Mesendoderm (in vitro differentiated cells): ENCODE results near the gene EPB41L5.

Experiments
- DNase-seq: peaks from one replicate; pipeline ENCODE4 v3.0.0; 2013
- H2AK5ac ChIP-seq: 2 replicates; pipeline ENCODE4 v1.6.1; 2013; ENCODE audit warnings: low read length, inconsistent platforms
- H2BK120ac ChIP-seq: 2 replicates; pipeline ENCODE4 v1.6.1; 2013; ENCODE audit warnings: low read depth, mild to moderate bottlenecking, low read length, moderate library complexity, mixed read lengths
- H2BK15ac ChIP-seq: replicated peaks from 2 replicates; pipeline ENCODE4 v1.6.1; 2013; ENCODE audit warnings: low read depth, mild to moderate bottlenecking, moderate library complexity
- H2BK5ac ChIP-seq: 2 replicates; pipeline ENCODE4 v1.6.1; 2013; ENCODE audit warnings: low read length, inconsistent platforms
- H3K18ac ChIP-seq: 2 replicates; pipeline ENCODE4 v1.6.1; 2013; ENCODE audit warnings: mild to moderate bottlenecking, low read length, mixed read lengths
- H3K23ac ChIP-seq: one replicate; pipeline ENCODE4 v1.6.1; 2013; ENCODE audit warnings: low read length
- H3K27ac ChIP-seq: 2 replicates; pipeline ENCODE4 v1.5.1; 2013; ENCODE audit warnings: low read depth, mild to moderate bottlenecking, inconsistent platforms, low read length, moderate library complexity
- H3K27me3 ChIP-seq: 2 replicates; pipeline ENCODE4 v1.6.1; 2013; ENCODE audit warnings: low read length, control low read depth, mild to moderate bottlenecking, inconsistent platforms; ENCODE audit not compliant: insufficient read depth, poor library complexity
- H3K36me3 ChIP-seq: 2 replicates; pipeline ENCODE4 v1.6.1; 2013; ENCODE audit warnings: low read length, inconsistent platforms; ENCODE audit not compliant: control insufficient read depth, insufficient read depth
- H3K4ac ChIP-seq: one replicate; pipeline ENCODE4 v1.6.1; 2013; ENCODE audit warnings: low read depth, mild to moderate bottlenecking, low read length, moderate library complexity
- H3K4me1 ChIP-seq: 2 replicates; pipeline ENCODE4 v1.6.1; 2013; ENCODE audit warnings: low read depth, low read length, inconsistent platforms; ENCODE audit not compliant: control insufficient read depth
- H3K4me2 ChIP-seq: 2 replicates; pipeline ENCODE4 v1.6.1; 2013; ENCODE audit warnings: low read length
- H3K4me3 ChIP-seq: 2 replicates; pipeline ENCODE4 v1.5.1; 2013; ENCODE audit warnings: mild to moderate bottlenecking, low read length
- H3K56ac ChIP-seq: one replicate; pipeline ENCODE4 v1.6.1; 2013; ENCODE audit warnings: low read length
- H3K79me1 ChIP-seq: 2 replicates; pipeline ENCODE4 v1.6.1; 2013; ENCODE audit warnings: low read length, inconsistent platforms
- H3K79me2 ChIP-seq: 2 replicates; pipeline ENCODE4 v1.6.1; 2013; ENCODE audit warnings: mild to moderate bottlenecking, low read length; ENCODE audit not compliant: control insufficient read depth, insufficient read depth
- H3K9ac ChIP-seq: 2 replicates; pipeline ENCODE4 v1.6.1; 2013; ENCODE audit warnings: low read length, inconsistent platforms
- H4K5ac ChIP-seq: one replicate; pipeline ENCODE4 v1.6.1; 2013; ENCODE audit warnings: low read length
- H4K8ac ChIP-seq: one replicate; pipeline ENCODE4 v1.6.1; 2013; ENCODE audit warnings: low read depth, mild to moderate bottlenecking, control low read depth, low read length, moderate library complexity
- WGBS: extraction: QIAGEN DNeasy Blood & Tissue Kit; methylation state at CpG from one replicate; pipeline ENCODE4 v1.1.7; 2013; ENCODE audit warnings: low lambda C conversion rate, missing lambda C conversion rate; ENCODE audit not compliant: insufficient coverage; ENCODE audit errors: extremely low coverage; 5-methylcytosine and 5-hydroxymethylcytosine counted together

The EPB41L5 gene

DNA sequence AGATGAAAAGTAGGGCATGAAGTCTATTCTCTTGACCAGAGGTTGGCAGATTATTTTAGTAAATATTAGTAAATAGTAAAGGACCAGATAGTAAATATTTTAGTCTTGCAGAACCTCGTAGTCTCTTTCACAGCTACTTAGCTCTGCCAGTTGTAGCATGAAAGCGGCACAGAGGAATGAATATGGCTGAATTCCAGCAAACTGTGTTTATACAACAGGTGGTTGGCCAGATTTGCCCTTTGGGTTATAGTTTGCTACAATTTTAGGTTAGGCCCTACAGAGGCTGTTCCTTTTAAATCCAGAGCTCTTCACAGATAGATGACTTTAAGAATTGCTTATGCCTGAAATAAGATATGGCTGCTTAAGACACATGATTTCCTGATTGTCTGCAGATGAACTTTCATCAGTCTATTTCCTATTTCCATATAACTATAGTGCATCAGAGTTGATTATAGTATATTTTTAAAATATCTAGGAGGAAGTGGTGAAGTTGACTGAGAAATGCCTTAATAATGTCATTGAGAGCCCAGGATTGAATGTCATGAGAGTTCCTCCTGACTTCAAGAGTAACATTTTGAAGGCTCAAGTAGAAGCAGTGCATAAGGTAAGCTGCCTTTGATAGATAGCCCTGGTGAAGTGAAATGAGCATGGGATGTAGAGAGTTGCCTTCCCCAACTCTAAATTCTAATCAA lies 129.8 kb downstream of the EPB41L5 start:
- no peaks in the 10 kb centered on the region for H3K27me3 ChIP-seq
- no CpG with 5 or more reads among the region's 2 CpGs for WGBS

GRCh38 chr2:120148229-120148628 lies 135.4 kb downstream of the EPB41L5 start:
- no peak for DNase-seq
- Histone ChIP-seq H3K18ac (no peak overlapping the region), H3K36me3 (no peaks in the 10 kb centered on the region), H3K4me3 (no peak overlapping the region), H3K79me2 (no peaks in the 10 kb centered on the region), H4K8ac (no peak overlapping the region), H3K4me2 (no peak overlapping the region), H3K27me3 (no peaks in the 10 kb centered on the region), H3K4me1 (no peaks in the 10 kb centered on the region), H4K5ac (no peak overlapping the region), H3K56ac (no peak overlapping the region), H3K23ac (no peak overlapping the region), H3K9ac (no peak overlapping the region), H2AK5ac (no peak overlapping the region), H3K4ac (no peak overlapping the region), H3K27ac (no peak overlapping the region), H3K79me1 (no peaks in the 10 kb centered on the region), H2BK120ac (no peak overlapping the region), H2BK5ac (no peak overlapping the region), H2BK15ac (no peak overlapping the region)
- WGBS = no CpG with 5 or more reads among the region's 1 CpG

More for the DNA sequence above, 129.8 kb downstream of the EPB41L5 start:
- Histone ChIP-seq H3K4me1 (no peaks in the 10 kb centered on the region), H2BK120ac (no peak overlapping the region), H3K18ac (no peak overlapping the region), H2AK5ac (no peak overlapping the region), H3K79me2 (no peaks in the 10 kb centered on the region), H2BK5ac (no peak overlapping the region), H3K9ac (no peak overlapping the region), H3K79me1 (no peaks in the 10 kb centered on the region), H3K56ac (no peak overlapping the region), H3K4ac (no peak overlapping the region), H3K27ac (no peak overlapping the region), H3K4me2 (no peak overlapping the region), H3K23ac (no peak overlapping the region), H4K8ac (no peak overlapping the region), H2BK15ac (no peak overlapping the region), H3K4me3 (no peak overlapping the region), H4K5ac (no peak overlapping the region), H3K36me3 (no peaks in the 10 kb centered on the region)
- no peak for DNase-seq

GRCh38 chr2:120148669-120149068 lies 135.8 kb downstream of the EPB41L5 start:
- Histone ChIP-seq H2BK120ac (no peak overlapping the region), H3K27me3 (no peaks in the 10 kb centered on the region), H3K4me1 (no peaks in the 10 kb centered on the region), H3K4me2 (no peak overlapping the region), H3K27ac (no peak overlapping the region), H4K8ac (no peak overlapping the region), H2AK5ac (no peak overlapping the region), H2BK5ac (no peak overlapping the region), H4K5ac (no peak overlapping the region), H3K79me1 (no peaks in the 10 kb centered on the region), H3K9ac (no peak overlapping the region), H3K4me3 (no peak overlapping the region), H3K79me2 (no peaks in the 10 kb centered on the region), H3K36me3 (no peaks in the 10 kb centered on the region), H3K18ac (no peak overlapping the region), H2BK15ac (no peak overlapping the region), H3K23ac (no peak overlapping the region), H3K56ac (no peak overlapping the region), H3K4ac (no peak overlapping the region)
- DNase-seq = no peak
- no CpG with 5 or more reads among the region's 3 CpGs for WGBS

DNA sequence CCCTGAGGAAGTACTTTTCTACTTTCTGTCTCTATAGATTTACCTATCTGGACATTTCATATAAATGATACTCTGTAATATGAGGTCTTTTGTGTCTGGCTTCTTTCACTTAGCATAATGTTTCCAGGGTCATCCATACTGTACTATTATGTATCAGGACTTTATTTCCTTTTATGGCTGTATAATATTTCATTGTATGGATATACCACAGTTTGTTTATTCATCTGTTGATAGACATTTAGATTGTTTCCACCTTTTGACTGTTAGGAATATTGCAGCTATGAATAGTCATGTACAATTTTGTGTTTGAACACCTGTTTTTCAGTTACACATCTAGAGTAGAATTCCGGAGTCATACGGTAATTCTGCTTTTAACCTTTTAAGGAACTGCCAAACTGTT lies 136.5 kb downstream of the EPB41L5 start:
- H3K56ac ChIP-seq = no peak overlapping the region
- no peaks in the 10 kb centered on the region for H3K79me2 ChIP-seq
- H3K4me1 ChIP-seq = no peaks in the 10 kb centered on the region
- H3K23ac ChIP-seq = no peak overlapping the region
- no peaks in the 10 kb centered on the region for H3K27me3 ChIP-seq
- H3K79me1 ChIP-seq = no peaks in the 10 kb centered on the region
- no peak overlapping the region for H2BK120ac ChIP-seq
- no peak overlapping the region for H4K5ac ChIP-seq
- H4K8ac ChIP-seq = no peak overlapping the region
- no peak overlapping the region for H2BK15ac ChIP-seq
- no peak overlapping the region for H3K9ac ChIP-seq
- no peak overlapping the region for H3K4me3 ChIP-seq
- no peak overlapping the region for H3K27ac ChIP-seq
- no peak for DNase-seq
- H3K4ac ChIP-seq = no peak overlapping the region
- H2BK5ac ChIP-seq = no peak overlapping the region
- H3K36me3 ChIP-seq = no peaks in the 10 kb centered on the region
- no CpG with 5 or more reads among the region's 2 CpGs for WGBS
- H3K4me2 ChIP-seq = no peak overlapping the region
- no peak overlapping the region for H2AK5ac ChIP-seq
- no peak overlapping the region for H3K18ac ChIP-seq

- H2BK120ac ChIP-seq = no peak overlapping the region
- no peak overlapping the region for H2BK15ac ChIP-seq
- no peak overlapping the region for H4K8ac ChIP-seq
- H3K4ac ChIP-seq = no peak overlapping the region
- H3K36me3 ChIP-seq = no peaks in the 10 kb centered on the region
- no peak overlapping the region for H3K27ac ChIP-seq
- no peak overlapping the region for H3K18ac ChIP-seq
- no peaks in the 10 kb centered on the region for H3K79me2 ChIP-seq
- no peak overlapping the region for H2AK5ac ChIP-seq
- H3K9ac ChIP-seq = no peak overlapping the region
- H4K5ac ChIP-seq = no peak overlapping the region
- no peak for DNase-seq
- H3K4me2 ChIP-seq = no peak overlapping the region
- H3K4me1 ChIP-seq = no peaks in the 10 kb centered on the region
- no peak overlapping the region for H3K56ac ChIP-seq
- H3K79me1 ChIP-seq = no peaks in the 10 kb centered on the region
- H3K4me3 ChIP-seq = no peak overlapping the region
- no peaks in the 10 kb centered on the region for H3K27me3 ChIP-seq
- no CpG with 5 or more reads among the region's 4 CpGs for WGBS
- H3K23ac ChIP-seq = no peak overlapping the region
- no peak overlapping the region for H2BK5ac ChIP-seq
Measured at GRCh38 chr2:120150040-120150482, 137.2 kb downstream of the EPB41L5 start.

DNA sequence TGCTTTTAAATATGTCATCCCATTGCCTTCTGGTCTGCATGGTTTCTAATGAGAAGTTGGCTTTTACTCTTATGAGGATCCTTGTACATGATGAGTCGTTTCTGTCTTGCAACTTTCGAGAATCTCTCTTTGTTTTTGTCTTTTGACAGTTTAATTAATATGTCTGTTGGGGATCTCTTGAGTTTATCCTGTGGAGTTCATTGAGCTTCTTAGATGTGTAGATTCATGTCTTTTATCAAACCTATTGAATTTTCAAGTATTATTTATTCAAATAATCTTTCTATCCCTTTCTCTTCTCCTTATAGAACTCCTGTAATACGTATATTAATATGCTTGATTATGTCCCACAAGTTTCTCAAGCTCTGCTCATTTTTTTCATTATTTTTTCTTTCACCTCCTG lies 142.4 kb downstream of the EPB41L5 start:
- no peak overlapping the region for H3K27ac ChIP-seq
- WGBS = 100% methylated on average over 1 of the region's 3 CpGs
- no peak overlapping the region for H3K4me2 ChIP-seq
- no peaks in the 10 kb centered on the region for H3K27me3 ChIP-seq
- H2BK15ac ChIP-seq = no peak overlapping the region
- H3K9ac ChIP-seq = no peak overlapping the region
- no peaks in the 10 kb centered on the region for H3K79me1 ChIP-seq
- no peak overlapping the region for H3K56ac ChIP-seq
- no peak for DNase-seq
- no peak overlapping the region for H3K4me3 ChIP-seq
- H3K4me1 ChIP-seq = no peaks in the 10 kb centered on the region
- no peak overlapping the region for H4K8ac ChIP-seq
- no peaks in the 10 kb centered on the region for H3K36me3 ChIP-seq
- H2BK5ac ChIP-seq = no peak overlapping the region
- H3K4ac ChIP-seq = no peak overlapping the region
- H3K79me2 ChIP-seq = no peaks in the 10 kb centered on the region
- no peak overlapping the region for H3K23ac ChIP-seq
- no peak overlapping the region for H2AK5ac ChIP-seq
- H2BK120ac ChIP-seq = no peak overlapping the region
- H3K18ac ChIP-seq = no peak overlapping the region
- H4K5ac ChIP-seq = no peak overlapping the region
